HCT116 (cell line): ENCODE measurements around the gene HEXIM1. TPM values are rescaled to one million over a fixed set of nuclear protein-coding genes. Genes with fewer than 3 reads are reported as not detected.

Source experiments
- ATAC-seq: fragments of 200-7000 bp; cut with Tn5 transposase; 2 replicates; pipeline ENCODE4 v1.9.1; 2020; ENCODE audit warnings: mild to moderate bottlenecking, moderate library complexity
- BruUV-seq: library from RNA; stranded (reverse); fragments of 400-500 nt; replicated peaks from 2 replicates; lab custom pipeline; 2021; lab: Mats Ljungman, UMichigan
- CTCF ChIA-PET: fragments of 300-600 bp; sonication (Branson Sonifier 250); formaldehyde crosslinking; loops from one replicate; lab custom pipeline; 2021; ENCODE audit warnings: antibody characterized with exemption; lab: Charles Lee
- POLR2A ChIA-PET: fragments of 300-600, 350-600 bp; sonication (Branson Sonifier 250); formaldehyde crosslinking; loops from one replicate; lab custom pipeline; 2021; ENCODE audit warnings: antibody characterized with exemption; lab: Charles Lee
- RAD21 ChIA-PET, 2 experiments: fragments of 300-600 bp; sonication (Branson Sonifier 250); formaldehyde crosslinking; loops; one replicate each; lab custom pipeline; 2023; ENCODE audit warnings: low total read pairs in 2 of 2; ENCODE audit not compliant: uncharacterized antibody in 2 of 2, unreplicated experiment in 2 of 2, low non-redundant PET in 1 of 2; lab: Charles Lee
- DNase-seq: peaks from one replicate; pipeline ENCODE4 v3.0.0-alpha.2; 2010; ENCODE audit warnings: low read depth, low spot score
- H2AFZ ChIP-seq: fragments of 200-600 bp; shearing (Covaris generic), sonication (generic); 2 replicates; pipeline ENCODE4 v1.6.1; 2017; ENCODE audit warnings: low read depth, mixed run types, mixed read lengths, antibody characterized with exemption, low read length; ENCODE audit not compliant: poor library complexity, severe bottlenecking
- H3K27ac ChIP-seq: 2 replicates; pipeline ENCODE4 v1.5.1; 2012; ENCODE audit warnings: low read depth, low read length
- H3K27me3 ChIP-seq: fragments of 200-600 bp; sonication (generic); 2 replicates; pipeline ENCODE4 v1.6.1; 2016; ENCODE audit warnings: mixed run types, low read length, mixed read lengths; ENCODE audit not compliant: insufficient read depth
- H3K36me3 ChIP-seq, 2 experiments: fragments of 200-500 bp in 1 of 2; fragments of 200-600 bp in 1 of 2; sonication (Bioruptor generic) in 1 of 2; sonication (generic) in 1 of 2; 2 replicates each; pipeline versions ENCODE4 v1.5.1 to v1.6.1; 2014 to 2016; ENCODE audit warnings: low read length in 2 of 2, inconsistent platforms in 1 of 2, mixed read lengths in 1 of 2, mixed run types in 1 of 2; ENCODE audit not compliant: insufficient read depth in 2 of 2, control insufficient read depth in 1 of 2
- H3K4me1 ChIP-seq, 2 experiments: fragments of 200-600 bp in 1 of 2; sonication (generic) in 1 of 2; 2 replicates each; pipeline versions ENCODE4 v1.5.1 to v1.6.1; 2012 to 2017; ENCODE audit warnings: low read length in 2 of 2, inconsistent platforms in 1 of 2, mild to moderate bottlenecking in 1 of 2, mixed read lengths in 1 of 2, mixed run types in 1 of 2, moderate library complexity in 1 of 2; ENCODE audit not compliant: insufficient read depth in 2 of 2, control insufficient read depth in 1 of 2
- H3K4me2 ChIP-seq: fragments of 200-600 bp; sonication (generic); 2 replicates; pipeline ENCODE4 v1.6.1; 2017; ENCODE audit warnings: mixed run types, low read length, mixed read lengths
- H3K4me3 ChIP-seq, 2 experiments: fragments of 200-600 bp in 1 of 2; sonication (generic) in 1 of 2; replicated peaks in 1 of 2; 2 replicates each; pipeline ENCODE4 v1.5.1; 2011 to 2016; ENCODE audit warnings: low read length in 2 of 2, control low read depth in 1 of 2, low read depth in 1 of 2, mild to moderate bottlenecking in 1 of 2, mixed read lengths in 1 of 2, mixed run types in 1 of 2
- H3K79me2 ChIP-seq: fragments of 200-600 bp; sonication (generic); 2 replicates; pipeline ENCODE4 v1.6.1; 2017; ENCODE audit warnings: mild to moderate bottlenecking, mixed run types, low read length, moderate library complexity, mixed read lengths; ENCODE audit not compliant: insufficient read depth
- H3K9ac ChIP-seq: fragments of 200-600 bp; sonication (generic); 2 replicates; pipeline ENCODE4 v1.6.1; 2016; ENCODE audit warnings: low read length, mixed read lengths
- H3K9me2 ChIP-seq: fragments of 200-600 bp; sonication (generic), shearing (Covaris generic); 2 replicates; pipeline ENCODE4 v1.6.1; 2017; ENCODE audit warnings: mixed run types, mild to moderate bottlenecking, moderate library complexity; ENCODE audit not compliant: insufficient read depth
- H3K9me3 ChIP-seq, 2 experiments: fragments of 200-500 bp in 1 of 2; fragments of 200-600 bp in 1 of 2; sonication (Bioruptor generic) in 1 of 2; sonication (generic) in 1 of 2; 2 replicates each; pipeline ENCODE4 v1.6.1; 2014 to 2017; ENCODE audit warnings: low read length in 2 of 2, mixed read lengths in 2 of 2, inconsistent platforms in 1 of 2, low read depth in 1 of 2, mild to moderate bottlenecking in 1 of 2, mixed run types in 1 of 2, moderate library complexity in 1 of 2; ENCODE audit not compliant: control insufficient read depth in 1 of 2, insufficient read depth in 1 of 2
- H4K20me1 ChIP-seq: fragments of 200-600 bp; sonication (generic), shearing (Covaris generic); 2 replicates; pipeline ENCODE4 v1.6.1; 2017; ENCODE audit warnings: mixed run types, mild to moderate bottlenecking, moderate library complexity; ENCODE audit not compliant: insufficient read depth
- ATF3 ChIP-seq: IDR thresholded peaks from 2 replicates; pipeline ENCODE4 v1.6.1; 2012
- CEBPB ChIP-seq: IDR thresholded peaks from 2 replicates; pipeline ENCODE4 v1.6.1; 2012; ENCODE audit warnings: low read depth
- CTCF ChIP-seq, 3 experiments: fragments of 200-600 bp in 1 of 3; sonication (generic) in 1 of 3; IDR thresholded peaks in 2 of 3; conservative IDR thresholded peaks in 1 of 3; 2 replicates each; pipeline ENCODE4 v1.5.1; 2012 to 2017; ENCODE audit warnings: low read depth in 2 of 3, low read length in 2 of 3, antibody characterized with exemption in 1 of 3, borderline replicate concordance in 1 of 3, control low read depth in 1 of 3, mild to moderate bottlenecking in 1 of 3, mixed read lengths in 1 of 3, mixed run types in 1 of 3, moderate library complexity in 1 of 3; ENCODE audit not compliant: insufficient read depth in 1 of 3
- ELF1 ChIP-seq: IDR thresholded peaks from 2 replicates; pipeline ENCODE4 v1.6.1; 2012; ENCODE audit warnings: low read depth, borderline replicate concordance
- EZH2 ChIP-seq: fragments of 200-600 bp; sonication (generic); IDR thresholded peaks from 2 replicates; pipeline ENCODE4 v1.6.1; 2017; ENCODE audit warnings: antibody characterized with exemption, mixed run types
- EZH2phosphoT487 ChIP-seq: fragments of 200-600 bp; IDR thresholded peaks from 2 replicates; pipeline ENCODE4 v1.6.1; 2018; ENCODE audit warnings: antibody characterized with exemption, borderline replicate concordance
- FOSL1 ChIP-seq: IDR thresholded peaks from 2 replicates; pipeline ENCODE4 v1.6.1; 2012; ENCODE audit warnings: low read depth
- POLR2A ChIP-seq: IDR thresholded peaks from 2 replicates; pipeline ENCODE4 v1.7.0; 2011; ENCODE audit warnings: borderline replicate concordance; ENCODE audit not compliant: insufficient read depth, insufficient read length; ENCODE audit errors: extremely low read depth
- RAD21 ChIP-seq: IDR thresholded peaks from 2 replicates; pipeline ENCODE4 v1.6.1; 2012; ENCODE audit warnings: low read depth, mild to moderate bottlenecking
- SIN3A ChIP-seq: IDR thresholded peaks from 2 replicates; pipeline ENCODE4 v1.6.1; 2012; ENCODE audit warnings: low read depth
- SRF ChIP-seq: IDR thresholded peaks from 2 replicates; pipeline ENCODE4 v1.6.1; 2012; ENCODE audit warnings: low read depth
- TCF7L2 ChIP-seq: IDR thresholded peaks from 2 replicates; pipeline ENCODE4 v1.7.0; 2011; ENCODE audit warnings: borderline replicate concordance, inconsistent platforms; ENCODE audit not compliant: insufficient read depth, insufficient read length; ENCODE audit errors: extremely low read depth
- ZFX ChIP-seq: fragments of 450-650 bp; IDR thresholded peaks from 2 replicates; pipeline ENCODE4 v1.6.1; 2017
- ZNF274 ChIP-seq: fragments of 200-500 bp; sonication (Bioruptor generic); IDR thresholded peaks from 2 replicates; pipeline ENCODE4 v1.6.1; 2014; ENCODE audit warnings: mild to moderate bottlenecking, low read depth, low read length, inconsistent platforms
- intact Hi-C: fragments of 100-400 bp; cut with micrococcal nuclease; formaldehyde crosslinking; loops from 2 replicates; pipeline ENCODE4 v1.10.0; 2022
- total RNA-seq: library from RNA; stranded (reverse); gene quantifications from one replicate; pipeline ENCODE4 v1.2.1, GENCODE V29; 2021; ENCODE audit not compliant: unreplicated experiment

HEXIM1 gene
- total RNA-seq, 1 experiment from 2014 or later = 58.0 TPM

GRCh38 chr17:45137561-45138305 lies 10.5 kb upstream of the HEXIM1 start:
- no peaks in the 10 kb centered on the region for H3K27me3 ChIP-seq
- H3K9ac ChIP-seq = no peak overlapping the region
- H3K4me2 ChIP-seq = no peak overlapping the region
- ChIA-PET POLR2A (no interaction called here), CTCF (interaction anchor here (2.2 to 3.5 kb wide), 2 partner anchors 11 to 60 kb away, joined by 10 to 131 read pairs; partner anchors contain the start of gene HEXIM1), RAD21 (interaction anchor here in 1 of 2 experiments (0.6 kb wide), 1 partner anchor 170 kb away, joined by 5 read pairs; the partner anchor contains the start of gene C1QL1)
- no peaks in the 10 kb centered on the region for H3K36me3 ChIP-seq
- ATAC-seq (no peak), DNase-seq (no peak)
- H3K79me2 ChIP-seq = no peaks in the 10 kb centered on the region
- no peaks in the 10 kb centered on the region for H3K9me2 ChIP-seq
- H2AFZ ChIP-seq = no peak overlapping the region
- BruUV-seq = no TSS peak
- TF ChIP-seq ZFX (no peak), CTCF (IDR thresholded peaks at IDR 0.05 in 2 of 3, conservative IDR thresholded peaks at IDR 0.05 in 1 of 3; ENCODE audit: borderline replicate concordance in 1 of 3, insufficient read depth in 1 of 3, low read depth in 2 of 3, low read length in 2 of 3) (no peak), POLR2A (no peak), SIN3A (no peak), ZNF274 (no peak), EZH2 (no peak), EZH2phosphoT487 (no peak), CEBPB (no peak), TCF7L2 (no peak), FOSL1 (no peak), ATF3 (no peak), RAD21 (no peak), SRF (no peak), ELF1 (no peak)
- no peak overlapping the region for H3K4me3 ChIP-seq
- intact Hi-C loops = loop anchor here (10.0 kb wide), 2 partner anchors 247 to 363 kb away; no protein-coding TSS in a partner anchor
- H4K20me1 ChIP-seq = no peaks in the 10 kb centered on the region
- no peaks in the 10 kb centered on the region for H3K9me3 ChIP-seq
- peaks cover 5 to 26% of the 10 kb centered on the region in 2 experiments; a peak in 2 of 4 replicates for H3K4me1 ChIP-seq
- no peak overlapping the region for H3K27ac ChIP-seq
